Adipose tissue (tissue), 3 donors: ENCODE results near the gene RASL10A. TPM values are rescaled to one million over a fixed set of nuclear protein-coding genes. Genes with fewer than 3 reads are reported as not detected.

Source experiments
- H3K27ac ChIP-seq: one replicate; pipeline ENCODE4 v1.5.1; 2013; ENCODE audit warnings: low read depth, low read length
- WGBS, 3 donors: extraction: QIAGEN DNeasy Blood & Tissue Kit; methylation state at CpG; one replicate each; pipeline ENCODE4 v1.1.7; 2013; 5-methylcytosine and 5-hydroxymethylcytosine counted together
- polyA plus RNA-seq, 3 donors: library from polyadenylated mRNA; stranded (reverse); fragments of 200-250 nt; gene quantifications; one replicate each; pipeline ENCODE4 v1.2.3, GENCODE V29; 2013
- donor health status: healthy with polysubstance abuse.
- donor health status: Bipolar disorder and iron deficiency.
- donor health status: healthy.

Gene RASL10A
- polyA plus RNA-seq, 3 donors, result 0.90 to 1.5 (median 1.0) TPM

DNA sequence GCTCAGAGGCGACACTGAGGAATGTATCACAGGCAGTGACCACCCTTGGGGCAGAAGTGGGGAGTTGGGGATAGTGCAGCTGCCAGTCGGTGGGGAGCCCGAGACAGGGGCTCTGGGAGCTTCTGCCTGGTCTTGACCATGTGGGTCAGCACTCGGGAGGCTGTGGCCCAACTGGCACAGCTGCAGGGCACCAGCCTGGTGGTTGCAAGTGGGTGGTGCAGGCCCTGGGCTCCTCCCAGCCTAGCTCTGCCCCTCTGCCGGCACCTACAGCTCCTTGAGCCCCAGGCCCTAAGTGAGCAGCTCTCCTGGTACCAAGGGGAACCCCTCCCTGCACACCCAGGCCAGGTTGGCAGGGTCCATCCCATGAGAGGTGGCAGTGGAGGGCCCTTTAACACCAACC lies 12.6 kb upstream of the RASL10A start:
- WGBS, 3 donors, result 94 to 95% (median 95%) methylated on average over 5 of the region's 5 CpGs
- H3K27ac ChIP-seq, result no peak overlapping the region

GRCh38 chr22:29327089-29327764 lies 11.7 kb upstream of the RASL10A start:
- 82 to 89% (median 82%) methylated on average over 15 of the region's 15 CpGs for WGBS, 3 donors
- no peak overlapping the region for H3K27ac ChIP-seq

DNA sequence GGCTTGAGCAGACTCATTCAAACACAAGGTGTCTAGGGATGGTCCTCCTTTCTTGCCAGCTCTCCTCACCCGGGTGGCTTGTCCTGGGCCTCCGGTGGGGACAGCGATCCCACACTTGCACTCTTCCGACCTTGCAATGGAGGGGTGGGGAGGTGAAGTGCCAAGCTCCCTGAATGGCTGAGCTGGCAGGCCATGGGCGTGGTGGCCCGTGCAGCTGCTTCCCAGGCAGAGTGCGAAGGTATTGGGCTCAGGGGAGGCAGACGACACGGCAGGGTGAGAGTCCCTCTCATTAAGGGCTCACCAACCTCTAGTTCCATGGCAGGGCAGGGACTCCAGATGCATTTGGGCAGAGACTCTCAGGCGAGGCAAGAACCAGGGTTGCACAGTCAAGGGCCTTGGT lies 11.0 kb upstream of the RASL10A start:
- no peak overlapping the region for H3K27ac ChIP-seq
- 87 to 93% (median 91%) methylated on average over 10 of the region's 10 CpGs for WGBS, 3 donors

- 58 to 60% (median 59%) methylated on average over 9 of the region's 9 CpGs for WGBS, 3 donors
- no peak overlapping the region for H3K27ac ChIP-seq
These were observed 10.4 kb upstream of the RASL10A start for GRCh38 chr22:29325785-29326315.

GRCh38 chr22:29325356-29325755 lies 9.9 kb upstream of the RASL10A start:
- WGBS, 3 donors, result 80 to 83% (median 81%) methylated on average over 8 of the region's 8 CpGs
- no peak overlapping the region for H3K27ac ChIP-seq

DNA sequence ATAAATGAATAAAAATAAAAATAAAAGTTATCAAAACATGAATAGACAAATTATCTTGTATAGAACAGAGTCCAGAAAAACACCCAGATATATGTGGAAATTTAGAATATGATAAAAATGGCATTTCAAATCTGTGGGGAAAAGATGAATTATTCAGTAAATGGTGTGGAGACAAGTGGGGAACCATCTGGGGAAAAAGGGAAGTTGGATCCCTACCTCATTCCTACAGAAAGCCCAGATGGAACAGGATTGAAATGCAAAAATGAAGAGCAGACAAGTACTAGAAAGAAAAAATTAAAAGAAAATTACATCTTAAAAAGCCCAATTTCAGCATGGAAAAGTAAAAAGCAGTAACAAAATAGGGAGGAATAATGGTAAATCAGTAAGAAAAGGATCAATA lies 8.1 kb upstream of the RASL10A start:
- no peak overlapping the region for H3K27ac ChIP-seq

DNA sequence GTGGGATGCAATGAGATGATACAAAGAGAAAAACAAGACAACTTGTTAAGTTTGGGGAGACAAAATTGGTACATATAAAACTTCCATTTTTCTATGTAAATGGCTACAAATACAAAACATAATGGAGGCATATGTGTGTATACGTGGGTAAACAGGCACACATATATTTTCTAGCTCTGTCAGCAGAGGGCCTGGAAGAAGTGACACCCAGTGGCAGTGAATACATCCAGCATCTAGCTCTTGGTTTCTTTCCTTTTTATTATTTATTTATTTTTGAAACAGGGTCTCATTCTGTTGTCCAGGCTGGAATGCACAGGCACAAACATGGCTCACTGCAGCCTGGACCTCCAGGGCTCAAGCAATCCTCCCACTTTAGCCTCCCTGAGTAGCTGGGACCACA lies 5.0 kb upstream of the RASL10A start:
- 55 to 80% (median 66%) methylated on average over 1 of the region's 1 CpG for WGBS, 3 donors
- no peak overlapping the region for H3K27ac ChIP-seq

DNA sequence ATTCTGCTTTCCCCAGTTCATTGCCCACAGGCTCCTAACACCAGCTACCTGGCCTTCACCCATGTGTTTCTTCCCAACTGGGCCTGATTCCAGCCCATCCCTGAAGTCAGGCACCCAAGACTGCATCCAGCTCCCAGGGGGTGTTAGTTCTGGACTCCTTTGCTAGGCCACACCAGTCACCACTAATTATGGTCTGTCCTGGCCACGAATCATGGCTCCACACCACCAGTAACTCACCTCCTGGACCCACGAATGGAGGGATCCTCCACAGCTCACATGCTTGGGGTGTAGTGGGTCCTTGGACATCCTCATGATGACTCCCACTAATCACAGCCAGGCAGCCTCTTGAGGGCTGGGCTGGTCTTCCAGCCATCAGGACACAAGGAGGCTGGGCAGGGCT lies 3.6 kb upstream of the RASL10A start:
- H3K27ac ChIP-seq, result no peak overlapping the region
- WGBS, 3 donors, result 78 to 89% (median 81%) methylated on average over 2 of the region's 2 CpGs

DNA sequence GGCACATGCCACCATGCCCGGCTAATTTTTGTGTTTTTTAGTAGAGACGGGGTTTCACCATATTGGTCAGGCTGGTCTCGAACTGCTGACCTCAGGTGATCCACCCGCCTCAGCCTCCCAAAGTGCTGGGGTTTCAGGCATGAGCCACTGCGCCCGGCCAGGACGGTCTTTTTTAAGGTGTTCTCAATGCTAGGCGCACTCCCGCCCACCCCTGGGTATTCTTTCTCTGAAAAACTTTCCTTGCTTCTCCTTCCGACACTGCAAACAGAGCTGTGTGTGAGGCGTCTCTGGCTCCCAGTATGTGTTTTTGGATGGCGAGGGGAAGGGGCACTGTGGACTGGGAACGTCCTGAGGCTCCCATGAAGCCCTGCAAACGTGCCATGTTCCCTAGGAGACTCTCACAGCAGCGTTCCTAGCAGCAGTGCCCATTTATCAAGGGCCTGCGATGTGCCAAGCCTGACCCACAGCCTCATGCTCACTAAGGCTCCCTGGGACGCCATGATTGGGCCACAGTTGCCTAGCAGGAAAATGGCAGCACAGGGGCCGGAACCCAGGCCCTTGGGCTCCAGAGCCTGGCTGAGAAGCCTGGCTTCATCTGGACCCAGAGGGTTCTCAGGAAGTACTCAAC lies 2.4 kb upstream of the RASL10A start:
- 92 to 95% (median 92%) methylated on average over 17 to 18 of the region's 18 CpGs for WGBS, 3 donors
- no peak overlapping the region for H3K27ac ChIP-seq

GRCh38 chr22:29316141-29316828 lies 788 bp upstream of the RASL10A start:
- 51 to 64% (median 54%) methylated on average over 18 of the region's 18 CpGs for WGBS, 3 donors
- no peak overlapping the region for H3K27ac ChIP-seq

- H3K27ac ChIP-seq, result no peak overlapping the region
- WGBS, 3 donors, result 3% methylated on average over 58 to 69 of the region's 69 CpGs
These were observed 786 bp downstream of the RASL10A start for GRCh38 chr22:29314537-29315285.

DNA sequence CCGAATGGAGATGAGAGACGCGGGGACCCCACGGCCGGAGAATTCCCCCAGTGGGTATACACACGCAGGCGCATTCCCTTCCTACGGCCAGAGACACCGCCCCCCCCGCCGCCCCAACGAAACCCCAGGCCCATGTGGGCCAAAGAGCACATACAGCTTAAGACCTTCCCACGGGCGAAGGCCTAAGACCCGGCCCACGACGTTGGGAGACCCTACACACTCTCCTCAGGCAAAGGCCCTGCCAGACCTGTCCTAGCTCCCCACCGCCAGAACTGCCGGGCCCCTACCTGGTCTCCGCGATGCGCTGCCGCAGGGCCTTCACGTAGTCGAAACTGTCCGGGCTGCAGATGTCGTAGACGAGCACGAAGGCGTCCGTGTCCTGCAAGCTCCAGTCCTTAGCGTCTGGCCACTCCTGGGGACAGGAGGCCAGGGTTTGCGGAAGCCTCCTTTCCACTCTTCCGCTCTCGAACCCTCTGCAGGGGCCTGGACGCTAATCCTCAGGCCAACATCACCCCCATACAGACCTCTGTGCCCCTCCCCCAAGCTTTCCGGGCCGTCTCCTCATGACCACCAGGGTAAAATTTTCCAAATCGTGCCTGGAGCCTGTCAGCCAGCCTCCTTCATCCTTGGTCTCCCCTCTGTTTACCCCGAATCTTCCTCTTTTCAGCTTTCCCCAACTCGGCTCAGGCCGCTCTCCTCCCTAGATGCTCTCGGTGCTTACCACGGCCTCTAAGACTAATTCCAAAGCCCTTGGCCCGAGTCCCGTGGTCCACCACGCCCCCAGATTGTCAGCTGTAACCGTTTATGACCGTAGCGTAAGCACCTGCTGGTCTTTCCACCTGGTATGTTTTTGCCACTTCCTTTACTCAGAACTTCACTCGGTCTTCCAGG lies 1.7 kb downstream of the RASL10A start:
- 18 to 21% (median 18%) methylated on average over 51 of the region's 51 CpGs for WGBS, 3 donors
- no peak overlapping the region for H3K27ac ChIP-seq

GRCh38 chr22:29313126-29313575 lies 2.3 kb downstream of the RASL10A start:
- H3K27ac ChIP-seq, result no peak overlapping the region
- 14 to 22% (median 17%) methylated on average over 43 to 44 of the region's 44 CpGs for WGBS, 3 donors

GRCh38 chr22:29312218-29313125 lies 3.0 kb downstream of the RASL10A start:
- no peak overlapping the region for H3K27ac ChIP-seq
- WGBS, 3 donors, result 91 to 94% (median 91%) methylated on average over 25 of the region's 25 CpGs

- H3K27ac ChIP-seq, result no peak overlapping the region
- WGBS, 3 donors, result 46 to 77% (median 60%) methylated on average over 46 to 50 of the region's 50 CpGs
These were observed 3.9 kb downstream of the RASL10A start for GRCh38 chr22:29311464-29312217.

- no peak overlapping the region for H3K27ac ChIP-seq
- WGBS, 3 donors, result 11 to 19% (median 12%) methylated on average over 15 to 18 of the region's 18 CpGs
These were observed 4.6 kb downstream of the RASL10A start for GRCh38 chr22:29310863-29311339.
